Measurements from ENCODE around the gene FURIN.
A peak's percentile ranks its signal among the peaks of the same experiment; 100 is the strongest.

Gene FURIN

DNA sequence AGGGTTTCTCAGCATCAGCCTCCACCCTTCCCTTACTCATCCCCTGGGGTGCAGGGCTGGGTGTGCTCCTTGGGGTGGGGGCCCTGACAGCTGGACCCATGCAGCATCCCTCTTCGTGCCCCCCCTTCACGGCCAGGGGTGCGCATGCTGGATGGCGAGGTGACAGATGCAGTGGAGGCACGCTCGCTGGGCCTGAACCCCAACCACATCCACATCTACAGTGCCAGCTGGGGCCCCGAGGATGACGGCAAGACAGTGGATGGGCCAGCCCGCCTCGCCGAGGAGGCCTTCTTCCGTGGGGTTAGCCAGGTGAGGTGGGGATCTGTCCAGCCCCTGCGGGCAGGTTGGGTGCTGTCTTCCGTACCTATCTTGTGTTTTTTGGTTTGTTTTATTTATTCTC lies 9.6 kb downstream of the FURIN start:
- no peak for DNase-seq (ENCODE audit: low spot score)
- no peak overlapping the region for H3K4ac ChIP-seq (ENCODE audit: low read length)
- H3K9ac ChIP-seq (ENCODE audit: low read depth, low read length, poor library complexity): peak overlapping the region; percentile 50
- H3K27ac ChIP-seq (replicated peaks; ENCODE audit: low read length): no peak overlapping the region
- H3K18ac ChIP-seq (ENCODE audit: low read length): peak overlapping the region; percentile 17
- H2AFZ ChIP-seq (ENCODE audit: low read length): no peak overlapping the region
- no peak overlapping the region for H3K23ac ChIP-seq (ENCODE audit: low read depth, low read length, poor library complexity)
- peak overlapping the region; percentile 66 for H2BK5ac ChIP-seq (ENCODE audit: low read length)
- peak overlapping the region; percentile 67 for H3K14ac ChIP-seq (ENCODE audit: low read length)
- no peak overlapping the region for H2BK120ac ChIP-seq (ENCODE audit: low read depth, low read length)
- no peaks in the 10 kb centered on the region for H3K27me3 ChIP-seq (ENCODE audit: control insufficient read depth in 3 of 3, insufficient read depth in 3 of 3, low read depth in 1 of 3, low read length in 3 of 3)
- no peak overlapping the region for H3K4me2 ChIP-seq (ENCODE audit: insufficient read depth, low read length, poor library complexity, severe bottlenecking)
- H3K4me3 ChIP-seq (ENCODE audit: low read length in 2 of 2): no peak overlapping the region
- peak overlapping the region; percentile 30 for H4K91ac ChIP-seq (ENCODE audit: low read depth, low read length, poor library complexity)
- H3K4me1 ChIP-seq (ENCODE audit: control insufficient read depth in 2 of 2, insufficient read depth in 1 of 2, low read depth in 1 of 2, low read length in 2 of 2): peaks cover 13 to 14% of the 10 kb centered on the region in 2 donors
- peaks cover 3% of the 10 kb centered on the region for H3K79me1 ChIP-seq (ENCODE audit: low read depth, low read length)
- H2BK12ac ChIP-seq (ENCODE audit: low read length): no peak overlapping the region
- H3K36me3 ChIP-seq (replicated peaks in 1 of 2; ENCODE audit: control insufficient read depth in 2 of 2, insufficient read depth in 2 of 2, low read length in 2 of 2): peaks cover 23 to 34% of the 10 kb centered on the region in 2 donors
- no peak overlapping the region for H2BK15ac ChIP-seq (ENCODE audit: low read length)
- no peak overlapping the region for H4K8ac ChIP-seq (ENCODE audit: low read depth, low read length)
- H2AK5ac ChIP-seq (ENCODE audit: low read depth, low read length): no peak overlapping the region
- no CpG with 5 or more reads among the region's 14 CpGs for WGBS, 2 donors (ENCODE audit: extremely low coverage in 2 of 2, insufficient read length in 2 of 2, insufficient replicate concordance in 1 of 2)
- H3K9me3 ChIP-seq (replicated peaks in 1 of 2; ENCODE audit: control insufficient read depth in 2 of 2, insufficient read depth in 1 of 2, low read depth in 1 of 2, low read length in 2 of 2): no peaks in the 10 kb centered on the region

DNA sequence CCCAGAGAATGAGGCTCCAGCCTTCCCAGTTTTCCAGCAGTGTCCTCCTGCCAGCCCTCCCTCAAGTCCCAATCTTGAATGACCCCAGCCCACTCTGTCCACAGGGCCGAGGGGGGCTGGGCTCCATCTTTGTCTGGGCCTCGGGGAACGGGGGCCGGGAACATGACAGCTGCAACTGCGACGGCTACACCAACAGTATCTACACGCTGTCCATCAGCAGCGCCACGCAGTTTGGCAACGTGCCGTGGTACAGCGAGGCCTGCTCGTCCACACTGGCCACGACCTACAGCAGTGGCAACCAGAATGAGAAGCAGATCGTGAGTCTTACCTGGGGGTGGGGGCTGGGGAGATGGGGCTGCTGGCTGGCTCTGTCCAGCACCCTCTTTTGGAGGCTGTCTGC lies 10.3 kb downstream of the FURIN start:
- H2AFZ ChIP-seq (ENCODE audit: low read length): no peak overlapping the region
- no peaks in the 10 kb centered on the region for H3K27me3 ChIP-seq (ENCODE audit: control insufficient read depth in 3 of 3, insufficient read depth in 3 of 3, low read depth in 1 of 3, low read length in 3 of 3)
- peak overlapping the region; percentile 55 for H3K23ac ChIP-seq (ENCODE audit: low read depth, low read length, poor library complexity)
- no peak for DNase-seq (ENCODE audit: low spot score)
- no peak overlapping the region for H3K18ac ChIP-seq (ENCODE audit: low read length)
- H2BK15ac ChIP-seq (ENCODE audit: low read length): no peak overlapping the region
- no peak overlapping the region for H3K4ac ChIP-seq (ENCODE audit: low read length)
- no peak overlapping the region for H3K4me2 ChIP-seq (ENCODE audit: insufficient read depth, low read length, poor library complexity, severe bottlenecking)
- no peak overlapping the region for H2BK120ac ChIP-seq (ENCODE audit: low read depth, low read length)
- no peak overlapping the region for H4K8ac ChIP-seq (ENCODE audit: low read depth, low read length)
- no peak overlapping the region for H4K91ac ChIP-seq (ENCODE audit: low read depth, low read length, poor library complexity)
- H3K4me3 ChIP-seq (ENCODE audit: low read length in 2 of 2): peak overlapping the region in 1 of 2 donors; percentile 36
- no peak overlapping the region for H3K9ac ChIP-seq (ENCODE audit: low read depth, low read length, poor library complexity)
- no peak overlapping the region for H3K27ac ChIP-seq (replicated peaks; ENCODE audit: low read length)
- H3K14ac ChIP-seq (ENCODE audit: low read length): no peak overlapping the region
- peaks cover 23 to 34% of the 10 kb centered on the region in 2 donors for H3K36me3 ChIP-seq (replicated peaks in 1 of 2; ENCODE audit: control insufficient read depth in 2 of 2, insufficient read depth in 2 of 2, low read length in 2 of 2)
- no peak overlapping the region for H2BK5ac ChIP-seq (ENCODE audit: low read length)
- H3K4me1 ChIP-seq (ENCODE audit: control insufficient read depth in 2 of 2, insufficient read depth in 1 of 2, low read depth in 1 of 2, low read length in 2 of 2): peaks cover 10 to 12% of the 10 kb centered on the region in 2 donors
- peaks cover 3% of the 10 kb centered on the region for H3K79me1 ChIP-seq (ENCODE audit: low read depth, low read length)
- no peak overlapping the region for H2AK5ac ChIP-seq (ENCODE audit: low read depth, low read length)
- no peak overlapping the region for H2BK12ac ChIP-seq (ENCODE audit: low read length)
- H3K9me3 ChIP-seq (replicated peaks in 1 of 2; ENCODE audit: control insufficient read depth in 2 of 2, insufficient read depth in 1 of 2, low read depth in 1 of 2, low read length in 2 of 2): no peaks in the 10 kb centered on the region
- WGBS, 2 donors (ENCODE audit: extremely low coverage in 2 of 2, insufficient read length in 2 of 2, insufficient replicate concordance in 1 of 2): no CpG with 5 or more reads among the region's 15 CpGs

DNA sequence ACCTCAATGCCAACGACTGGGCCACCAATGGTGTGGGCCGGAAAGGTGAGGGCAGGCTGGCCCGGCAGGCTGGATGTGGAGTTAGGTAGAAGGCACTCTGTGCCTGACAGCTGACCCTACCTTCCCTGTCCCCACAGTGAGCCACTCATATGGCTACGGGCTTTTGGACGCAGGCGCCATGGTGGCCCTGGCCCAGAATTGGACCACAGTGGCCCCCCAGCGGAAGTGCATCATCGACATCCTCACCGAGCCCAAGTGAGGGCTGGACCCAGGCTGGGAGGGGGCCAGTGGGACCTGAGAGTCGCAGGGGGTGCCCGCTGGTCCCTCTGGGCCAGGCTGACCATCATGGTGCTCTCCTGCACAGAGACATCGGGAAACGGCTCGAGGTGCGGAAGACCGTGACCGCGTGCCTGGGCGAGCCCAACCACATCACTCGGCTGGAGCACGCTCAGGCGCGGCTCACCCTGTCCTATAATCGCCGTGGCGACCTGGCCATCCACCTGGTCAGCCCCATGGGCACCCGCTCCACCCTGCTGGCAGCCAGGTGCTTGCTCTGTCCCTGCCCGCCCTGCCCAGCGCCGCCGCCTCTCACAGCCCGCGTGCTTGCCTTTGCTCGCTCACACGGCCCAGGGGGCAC lies 11.5 kb downstream of the FURIN start:
- no peak for DNase-seq (ENCODE audit: low spot score)
- Histone ChIP-seq H3K27me3 (ENCODE audit: control insufficient read depth in 3 of 3, insufficient read depth in 3 of 3, low read depth in 1 of 3, low read length in 3 of 3) (no peaks in the 10 kb centered on the region), H3K36me3 (replicated peaks in 1 of 2; ENCODE audit: control insufficient read depth in 2 of 2, insufficient read depth in 2 of 2, low read length in 2 of 2) (peaks cover 23 to 34% of the 10 kb centered on the region in 2 donors), H3K4ac (ENCODE audit: low read length) (peak overlapping the region; percentile 53), H3K14ac (ENCODE audit: low read length) (no peak overlapping the region), H3K4me1 (ENCODE audit: control insufficient read depth in 2 of 2, insufficient read depth in 1 of 2, low read depth in 1 of 2, low read length in 2 of 2) (peaks cover 6 to 12% of the 10 kb centered on the region in 2 donors), H2BK12ac (ENCODE audit: low read length) (peak overlapping the region; percentile 60), H2BK120ac (ENCODE audit: low read depth, low read length) (no peak overlapping the region), H2AK5ac (ENCODE audit: low read depth, low read length) (no peak overlapping the region), H3K4me2 (ENCODE audit: insufficient read depth, low read length, poor library complexity, severe bottlenecking) (no peak overlapping the region), H3K9ac (ENCODE audit: low read depth, low read length, poor library complexity) (no peak overlapping the region), H3K27ac (replicated peaks; ENCODE audit: low read length) (no peak overlapping the region), H3K18ac (ENCODE audit: low read length) (no peak overlapping the region), H4K91ac (ENCODE audit: low read depth, low read length, poor library complexity) (no peak overlapping the region), H3K4me3 (ENCODE audit: low read length in 2 of 2) (no peak overlapping the region), H2AFZ (ENCODE audit: low read length) (no peak overlapping the region), H4K8ac (ENCODE audit: low read depth, low read length) (no peak overlapping the region), H3K9me3 (replicated peaks in 1 of 2; ENCODE audit: control insufficient read depth in 2 of 2, insufficient read depth in 1 of 2, low read depth in 1 of 2, low read length in 2 of 2) (no peaks in the 10 kb centered on the region), H3K23ac (ENCODE audit: low read depth, low read length, poor library complexity) (no peak overlapping the region), H2BK15ac (ENCODE audit: low read length) (no peak overlapping the region), H2BK5ac (ENCODE audit: low read length) (no peak overlapping the region), H3K79me1 (ENCODE audit: low read depth, low read length) (peaks cover 5% of the 10 kb centered on the region)
- no CpG with 5 or more reads among the region's 35 CpGs for WGBS, 2 donors (ENCODE audit: extremely low coverage in 2 of 2, insufficient read length in 2 of 2, insufficient replicate concordance in 1 of 2)

DNA sequence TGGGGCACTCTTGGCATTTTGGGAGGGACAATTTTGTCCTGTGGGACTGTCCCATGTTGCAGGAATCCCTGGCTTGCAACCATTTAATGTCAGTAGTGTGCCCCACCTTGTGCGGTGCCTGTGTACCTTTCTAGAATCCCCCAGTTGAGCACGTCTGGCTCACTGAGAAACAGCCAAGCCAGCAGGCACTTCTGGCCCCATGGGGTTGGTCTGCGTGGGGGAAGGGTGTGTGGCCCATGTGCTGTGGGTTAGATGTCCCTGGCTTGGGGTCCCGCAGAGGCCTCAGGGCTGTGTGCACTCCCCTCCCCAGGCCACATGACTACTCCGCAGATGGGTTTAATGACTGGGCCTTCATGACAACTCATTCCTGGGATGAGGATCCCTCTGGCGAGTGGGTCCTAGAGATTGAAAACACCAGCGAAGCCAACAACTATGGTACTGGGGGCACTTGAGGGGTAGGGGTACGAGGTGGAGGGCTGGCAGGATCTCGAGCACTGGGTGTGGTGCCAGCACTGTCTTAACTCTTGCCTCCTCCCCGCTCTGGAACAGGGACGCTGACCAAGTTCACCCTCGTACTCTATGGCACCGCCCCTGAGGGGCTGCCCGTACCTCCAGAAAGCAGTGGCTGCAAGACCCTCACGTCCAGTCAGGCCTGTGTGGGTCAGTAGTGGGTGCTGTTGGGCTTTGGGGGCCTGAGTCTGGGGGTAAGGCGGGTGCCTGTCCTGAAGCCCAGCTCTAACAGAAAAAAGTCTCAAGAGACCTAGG lies 12.2 kb downstream of the FURIN start:
- H2BK15ac ChIP-seq (ENCODE audit: low read length): no peak overlapping the region
- peaks cover 6 to 13% of the 10 kb centered on the region in 2 donors for H3K4me1 ChIP-seq (ENCODE audit: control insufficient read depth in 2 of 2, insufficient read depth in 1 of 2, low read depth in 1 of 2, low read length in 2 of 2)
- no peak overlapping the region for H2BK120ac ChIP-seq (ENCODE audit: low read depth, low read length)
- no peak overlapping the region for H3K9ac ChIP-seq (ENCODE audit: low read depth, low read length, poor library complexity)
- no peak overlapping the region for H3K23ac ChIP-seq (ENCODE audit: low read depth, low read length, poor library complexity)
- no CpG with 5 or more reads among the region's 16 CpGs for WGBS, 2 donors (ENCODE audit: extremely low coverage in 2 of 2, insufficient read length in 2 of 2, insufficient replicate concordance in 1 of 2)
- no peak overlapping the region for H3K4me2 ChIP-seq (ENCODE audit: insufficient read depth, low read length, poor library complexity, severe bottlenecking)
- DNase-seq (ENCODE audit: low spot score): no peak
- no peak overlapping the region for H4K91ac ChIP-seq (ENCODE audit: low read depth, low read length, poor library complexity)
- no peak overlapping the region for H3K18ac ChIP-seq (ENCODE audit: low read length)
- H3K4ac ChIP-seq (ENCODE audit: low read length): no peak overlapping the region
- no peak overlapping the region for H3K4me3 ChIP-seq (ENCODE audit: low read length in 2 of 2)
- H2AFZ ChIP-seq (ENCODE audit: low read length): no peak overlapping the region
- H3K27ac ChIP-seq (replicated peaks; ENCODE audit: low read length): no peak overlapping the region
- H3K36me3 ChIP-seq (replicated peaks in 1 of 2; ENCODE audit: control insufficient read depth in 2 of 2, insufficient read depth in 2 of 2, low read length in 2 of 2): peaks cover 23 to 34% of the 10 kb centered on the region in 2 donors
- H3K79me1 ChIP-seq (ENCODE audit: low read depth, low read length): peaks cover 2% of the 10 kb centered on the region
- no peaks in the 10 kb centered on the region for H3K9me3 ChIP-seq (replicated peaks in 1 of 2; ENCODE audit: control insufficient read depth in 2 of 2, insufficient read depth in 1 of 2, low read depth in 1 of 2, low read length in 2 of 2)
- H2BK5ac ChIP-seq (ENCODE audit: low read length): no peak overlapping the region
- no peak overlapping the region for H3K14ac ChIP-seq (ENCODE audit: low read length)
- H2BK12ac ChIP-seq (ENCODE audit: low read length): no peak overlapping the region
- H2AK5ac ChIP-seq (ENCODE audit: low read depth, low read length): no peak overlapping the region
- no peak overlapping the region for H4K8ac ChIP-seq (ENCODE audit: low read depth, low read length)
- H3K27me3 ChIP-seq (ENCODE audit: control insufficient read depth in 3 of 3, insufficient read depth in 3 of 3, low read depth in 1 of 3, low read length in 3 of 3): no peaks in the 10 kb centered on the region
